Muscle of leg (tissue), 11 donors: ENCODE results near the gene EEFSEC. TPM values are rescaled to one million over a fixed set of nuclear protein-coding genes. Genes with fewer than 3 reads are reported as not detected.

ENCODE experiments used
- DNase-seq: peaks from one replicate; pipeline ENCODE4 v3.0.0; 2013
- H3K27ac ChIP-seq: one replicate; pipeline ENCODE4 v1.5.1; 2013; ENCODE audit warnings: mild to moderate bottlenecking, low read length, control low read depth
- H3K27me3 ChIP-seq: one replicate; pipeline ENCODE4 v1.6.1; 2013; ENCODE audit warnings: low read length; ENCODE audit not compliant: control insufficient read depth, insufficient read depth
- H3K36me3 ChIP-seq: one replicate; pipeline ENCODE4 v1.6.1; 2013; ENCODE audit warnings: low read length; ENCODE audit not compliant: control insufficient read depth, insufficient read depth
- H3K4me1 ChIP-seq: one replicate; pipeline ENCODE4 v1.6.1; 2013; ENCODE audit warnings: low read length; ENCODE audit not compliant: control insufficient read depth, insufficient read depth
- H3K4me3 ChIP-seq: one replicate; pipeline ENCODE4 v1.5.1; 2013; ENCODE audit warnings: low read length, control low read depth
- H3K9me3 ChIP-seq: replicated peaks from 2 replicates; pipeline ENCODE4 v1.6.1; 2013; ENCODE audit warnings: low read depth, low read length; ENCODE audit not compliant: control insufficient read depth
- WGBS: methylation state at CpG from one replicate; pipeline ENCODE4 v1.1.5; 2013; ENCODE audit warnings: missing lambda C conversion rate; ENCODE audit not compliant: insufficient coverage; 5-methylcytosine and 5-hydroxymethylcytosine counted together
- polyA plus RNA-seq, 8 donors: library from polyadenylated mRNA; unstranded; fragments of 120-200 nt; gene quantifications; one replicate each; pipeline versions ENCODE4 v1.2.1 to v1.2.3, GENCODE V29; 2013; ENCODE audit warnings: inconsistent platforms in 1 of 8, low replicate concordance in 1 of 8; ENCODE audit not compliant: insufficient read length in 8 of 8, insufficient read depth in 1 of 8
- total RNA-seq: library from RNA; stranded (reverse); fragments of 120-200 nt; gene quantifications from one replicate; pipeline ENCODE4 v1.2.4, GENCODE V29; 2013

The EEFSEC gene
- total and polyA plus RNA-seq, 9 donors: 5.5 to 20.9 (median 16.9) TPM

DNA sequence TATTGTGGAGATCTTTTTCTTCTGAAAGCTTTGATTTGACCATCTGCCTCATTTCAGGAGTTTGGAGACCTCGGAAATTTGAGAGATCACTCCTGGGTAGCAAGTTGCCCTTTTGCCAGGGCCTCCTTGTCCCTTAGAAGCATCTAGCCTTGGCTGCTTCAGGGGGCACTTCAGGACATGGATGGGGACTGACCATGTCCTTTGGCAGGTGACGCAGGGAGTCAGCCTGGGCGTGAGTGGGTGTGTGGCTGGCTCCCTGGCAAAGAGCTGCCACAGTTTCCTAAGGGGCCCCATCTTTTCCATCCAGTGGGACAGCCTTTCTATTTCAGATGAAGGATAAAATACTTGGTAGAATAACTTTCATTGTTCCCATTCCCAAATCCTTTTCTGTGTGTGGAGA is 27.6 kb downstream of the EEFSEC start:
- no peaks in the 10 kb centered on the region for H3K36me3 ChIP-seq
- no peaks in the 10 kb centered on the region for H3K9me3 ChIP-seq
- WGBS: 70% methylated on average over 3 of the region's 3 CpGs
- H3K4me3 ChIP-seq: no peak overlapping the region
- no peaks in the 10 kb centered on the region for H3K27me3 ChIP-seq
- H3K4me1 ChIP-seq: peaks cover 5% of the 10 kb centered on the region
- DNase-seq: no peak
- H3K27ac ChIP-seq: no peak overlapping the region

DNA sequence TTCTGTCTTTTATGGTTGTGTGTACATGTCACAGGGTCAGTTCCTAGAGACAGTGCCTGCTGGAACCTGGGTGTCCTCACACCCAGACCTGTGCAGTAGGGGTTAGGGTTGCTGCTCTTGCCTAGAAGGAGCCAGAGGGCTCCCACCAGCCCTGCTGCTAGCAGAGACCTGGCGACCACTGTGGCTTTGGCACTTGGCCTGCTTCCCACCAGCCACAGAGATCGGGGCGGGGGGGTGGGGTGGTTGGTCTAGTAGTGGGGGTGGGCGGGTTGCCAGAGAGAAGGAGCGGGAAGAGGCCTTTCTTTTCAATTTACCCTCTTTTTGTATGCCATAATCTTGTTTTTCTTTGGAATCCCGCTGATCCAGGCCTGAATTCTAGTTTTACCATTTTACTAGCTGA is 29.4 kb downstream of the EEFSEC start:
- H3K27me3 ChIP-seq: no peaks in the 10 kb centered on the region
- no peak overlapping the region for H3K4me3 ChIP-seq
- H3K27ac ChIP-seq: no peak overlapping the region
- peaks cover 5% of the 10 kb centered on the region for H3K4me1 ChIP-seq
- H3K9me3 ChIP-seq: no peaks in the 10 kb centered on the region
- WGBS: no CpG with 5 or more reads among the region's 6 CpGs
- H3K36me3 ChIP-seq: no peaks in the 10 kb centered on the region
- DNase-seq: no peak

DNA sequence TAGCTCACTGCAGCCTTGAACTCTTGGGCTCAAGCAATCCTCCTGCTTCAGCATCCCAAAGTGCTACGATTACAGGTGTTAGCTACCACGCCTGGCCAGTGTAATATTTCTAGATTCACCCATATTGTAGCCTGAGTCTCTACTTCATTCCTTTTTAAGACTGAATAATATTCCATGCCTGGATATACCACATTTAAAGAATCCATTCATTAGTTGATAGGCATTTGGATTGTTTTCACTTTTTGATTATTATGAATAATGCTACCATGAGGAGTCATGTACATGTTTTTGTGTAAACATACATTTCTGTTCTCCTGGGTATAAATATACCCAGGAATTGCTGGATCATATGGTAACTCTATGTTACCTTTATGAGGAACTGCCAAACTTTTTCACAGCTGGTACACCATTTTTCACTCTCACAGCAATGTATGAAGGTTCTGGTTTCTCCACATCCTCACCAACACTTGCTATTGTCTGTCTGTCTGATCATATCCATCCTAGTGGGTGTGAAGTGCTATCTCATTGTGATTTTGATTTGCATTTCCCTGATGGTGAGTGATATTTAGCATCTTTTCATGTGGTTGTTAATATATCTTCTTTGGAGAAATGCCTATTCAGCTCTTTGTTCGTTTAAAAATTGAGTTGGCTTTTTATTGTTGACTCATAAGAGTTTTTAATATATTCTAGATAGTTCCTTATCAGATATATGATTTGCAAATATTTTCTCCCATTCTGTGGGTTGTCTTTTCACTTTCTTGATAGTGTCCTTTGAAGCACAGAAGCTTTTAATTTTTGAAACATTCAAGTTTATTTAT is 32.6 kb downstream of the EEFSEC start:
- Histone ChIP-seq H3K27ac (no peak overlapping the region), H3K4me1 (no peaks in the 10 kb centered on the region), H3K27me3 (no peaks in the 10 kb centered on the region), H3K36me3 (no peaks in the 10 kb centered on the region), H3K4me3 (no peak overlapping the region), H3K9me3 (no peaks in the 10 kb centered on the region)
- 100% methylated on average over 1 of the region's 3 CpGs for WGBS
- DNase-seq: no peak

DNA sequence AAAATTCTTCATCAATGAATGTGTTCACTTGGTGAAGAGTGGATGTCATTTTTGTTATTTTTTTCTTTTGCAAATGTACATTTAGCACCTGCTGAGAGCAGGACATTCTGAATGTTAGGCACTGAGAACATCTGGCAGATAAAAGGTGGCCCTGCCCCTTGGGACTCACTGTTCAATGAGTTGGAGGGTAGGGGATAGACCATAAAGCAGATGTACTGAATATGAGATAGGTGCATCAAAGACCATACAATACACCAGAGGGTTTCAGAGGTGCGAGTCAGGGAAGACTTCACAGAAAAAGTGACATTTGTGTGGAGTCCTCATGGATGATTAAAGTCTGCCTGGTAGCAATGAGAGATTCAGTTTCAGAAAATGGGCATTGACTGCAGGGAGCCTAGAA is 34.2 kb downstream of the EEFSEC start:
- H3K9me3 ChIP-seq: no peaks in the 10 kb centered on the region
- H3K4me1 ChIP-seq: no peaks in the 10 kb centered on the region
- H3K36me3 ChIP-seq: no peaks in the 10 kb centered on the region
- 83% methylated on average over 1 of the region's 1 CpG for WGBS
- no peak overlapping the region for H3K27ac ChIP-seq
- no peak overlapping the region for H3K4me3 ChIP-seq
- no peaks in the 10 kb centered on the region for H3K27me3 ChIP-seq
- DNase-seq: no peak

DNA sequence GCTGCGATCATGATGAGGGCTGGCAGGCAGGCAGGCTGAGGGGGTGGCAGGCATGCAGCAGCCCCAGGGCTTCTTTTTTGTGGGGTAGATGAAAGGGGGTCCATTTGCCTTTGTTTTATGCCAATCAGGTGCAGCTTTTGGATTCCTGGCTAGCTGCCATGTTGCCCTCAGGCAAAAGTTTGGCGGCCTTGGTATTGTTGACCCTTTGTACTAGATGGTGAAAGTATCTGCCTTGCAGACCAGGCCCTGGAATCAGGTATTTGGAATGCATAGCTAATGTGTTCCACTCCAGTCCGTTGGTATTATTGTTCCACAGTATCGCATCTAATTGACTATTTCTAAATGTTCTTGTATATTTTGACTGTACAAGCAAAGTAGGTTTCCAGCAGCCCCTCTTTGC is 35.0 kb downstream of the EEFSEC start:
- no peak overlapping the region for H3K27ac ChIP-seq
- 85% methylated on average over 2 of the region's 4 CpGs for WGBS
- H3K27me3 ChIP-seq: no peaks in the 10 kb centered on the region
- no peaks in the 10 kb centered on the region for H3K36me3 ChIP-seq
- DNase-seq: no peak
- no peaks in the 10 kb centered on the region for H3K4me1 ChIP-seq
- no peak overlapping the region for H3K4me3 ChIP-seq
- no peaks in the 10 kb centered on the region for H3K9me3 ChIP-seq

DNA sequence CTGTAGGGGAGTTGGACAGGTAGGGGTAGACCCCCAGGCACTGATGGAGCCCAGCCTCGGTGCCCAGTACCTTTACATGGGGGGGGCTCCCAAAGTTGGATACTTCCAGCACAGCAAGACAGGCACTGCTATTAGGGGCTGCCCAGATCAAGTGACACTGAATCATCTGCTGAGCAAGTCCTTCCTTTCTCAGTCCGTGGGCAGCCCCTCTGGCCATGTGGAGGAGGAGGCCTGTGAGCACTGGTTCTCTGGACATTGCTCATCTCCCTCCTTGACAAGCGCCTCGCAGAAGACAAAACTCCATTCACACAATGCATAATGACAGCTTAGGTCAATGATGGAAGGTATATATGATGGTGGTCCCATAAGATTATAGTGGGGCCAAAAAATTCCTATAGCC is 35.7 kb downstream of the EEFSEC start:
- H3K27ac ChIP-seq: no peak overlapping the region
- H3K4me1 ChIP-seq: no peaks in the 10 kb centered on the region
- no peaks in the 10 kb centered on the region for H3K9me3 ChIP-seq
- no peaks in the 10 kb centered on the region for H3K27me3 ChIP-seq
- no peaks in the 10 kb centered on the region for H3K36me3 ChIP-seq
- H3K4me3 ChIP-seq: no peak overlapping the region
- DNase-seq: no peak
- WGBS: no CpG with 5 or more reads among the region's 4 CpGs

DNA sequence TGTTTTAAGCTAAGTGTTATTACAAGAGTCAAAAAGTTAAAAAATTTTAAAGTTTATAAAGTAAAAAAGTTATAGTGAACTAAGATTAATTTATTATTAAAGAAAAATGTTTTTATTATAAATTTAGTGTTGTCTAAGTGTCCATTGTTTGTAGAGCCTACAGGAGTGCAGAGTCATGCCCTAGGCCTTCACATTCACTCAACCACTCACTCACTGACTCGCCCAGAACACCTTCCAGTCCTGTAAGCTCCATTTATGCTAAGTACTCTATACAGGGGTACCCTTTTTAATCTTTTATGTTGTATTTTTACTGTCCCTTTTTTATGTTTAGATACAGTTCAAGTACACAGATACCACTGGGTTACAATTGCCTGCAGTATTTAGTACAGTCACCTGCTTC is 37.2 kb downstream of the EEFSEC start:
- Histone ChIP-seq H3K4me1 (no peaks in the 10 kb centered on the region), H3K27me3 (no peaks in the 10 kb centered on the region), H3K4me3 (no peak overlapping the region), H3K9me3 (no peaks in the 10 kb centered on the region), H3K27ac (no peak overlapping the region), H3K36me3 (peaks cover under 1% of the 10 kb centered on the region)
- WGBS: no CpG with 5 or more reads among the region's 1 CpG
- no peak for DNase-seq

DNA sequence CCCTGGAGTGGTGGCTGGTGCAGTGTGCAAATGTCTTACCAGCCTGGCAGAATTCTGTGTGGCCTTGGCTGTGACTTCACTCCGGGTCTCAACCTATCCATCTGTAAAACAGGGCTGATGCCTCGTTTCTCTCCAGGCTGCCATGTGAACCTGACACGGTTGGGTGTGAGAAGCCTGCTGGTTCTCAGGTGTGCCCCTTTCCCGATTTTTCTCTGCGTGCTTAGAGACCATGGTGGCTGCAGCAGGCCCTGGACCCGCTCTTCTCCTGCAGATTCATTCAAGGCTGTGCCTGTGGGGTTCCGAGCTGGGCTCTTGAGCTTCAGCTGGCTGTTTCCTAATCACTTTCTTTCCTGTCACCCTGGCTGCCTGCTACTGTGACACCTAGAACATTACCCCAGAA is 38.9 kb downstream of the EEFSEC start:
- 94% methylated on average over 7 of the region's 7 CpGs for WGBS
- Histone ChIP-seq H3K9me3 (no peaks in the 10 kb centered on the region), H3K4me1 (no peaks in the 10 kb centered on the region), H3K27me3 (no peaks in the 10 kb centered on the region), H3K4me3 (no peak overlapping the region), H3K27ac (no peak overlapping the region), H3K36me3 (peaks cover 5% of the 10 kb centered on the region)
- no peak for DNase-seq

DNA sequence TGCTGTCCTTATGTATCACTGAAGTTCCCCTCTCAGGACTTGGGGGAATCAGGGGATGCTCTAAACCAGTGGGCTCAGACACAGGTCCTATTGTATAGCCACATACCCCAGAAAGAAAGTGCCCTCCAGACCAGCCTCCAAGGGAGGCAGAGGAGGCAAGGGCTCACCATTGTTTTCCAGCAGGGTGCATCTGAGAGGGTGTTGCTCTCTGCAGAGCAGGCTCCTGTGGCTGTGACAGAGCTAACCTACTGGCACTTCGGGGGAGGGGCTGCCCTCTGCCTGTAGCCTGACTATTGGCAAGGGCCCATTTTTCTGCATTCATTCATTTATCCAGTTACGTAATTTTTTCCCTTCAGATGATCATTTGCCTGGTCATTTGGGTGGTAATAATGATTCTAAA is 39.9 kb downstream of the EEFSEC start:
- Histone ChIP-seq H3K36me3 (peaks cover 5% of the 10 kb centered on the region), H3K4me3 (no peak overlapping the region), H3K27ac (no peak overlapping the region), H3K9me3 (no peaks in the 10 kb centered on the region), H3K4me1 (no peaks in the 10 kb centered on the region), H3K27me3 (no peaks in the 10 kb centered on the region)
- DNase-seq: no peak
- 100% methylated on average over 1 of the region's 2 CpGs for WGBS

DNA sequence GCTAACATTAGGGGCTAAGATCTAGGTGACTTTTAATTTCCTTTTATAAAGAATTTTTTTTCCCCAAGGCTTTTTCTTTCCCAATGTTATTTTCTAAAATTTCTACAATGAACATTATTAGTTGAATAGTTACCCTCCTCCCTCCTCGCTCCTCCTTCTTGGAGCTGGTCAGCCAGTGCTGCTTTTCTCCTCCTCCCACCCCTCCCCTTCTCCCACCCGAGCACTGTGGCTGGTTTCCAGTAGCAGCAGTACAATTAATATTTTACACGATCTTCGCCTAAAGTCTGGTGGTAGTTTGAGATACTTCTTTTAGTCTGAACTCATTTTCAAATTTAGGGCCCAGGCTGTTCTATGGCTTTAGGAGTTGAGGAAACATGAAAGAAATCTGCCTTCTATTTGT is 41.6 kb downstream of the EEFSEC start:
- Histone ChIP-seq H3K36me3 (peaks cover 5% of the 10 kb centered on the region), H3K27me3 (no peaks in the 10 kb centered on the region), H3K9me3 (no peaks in the 10 kb centered on the region), H3K4me1 (no peaks in the 10 kb centered on the region), H3K27ac (no peak overlapping the region), H3K4me3 (no peak overlapping the region)
- no peak for DNase-seq
- WGBS: 53% methylated on average over 2 of the region's 4 CpGs

DNA sequence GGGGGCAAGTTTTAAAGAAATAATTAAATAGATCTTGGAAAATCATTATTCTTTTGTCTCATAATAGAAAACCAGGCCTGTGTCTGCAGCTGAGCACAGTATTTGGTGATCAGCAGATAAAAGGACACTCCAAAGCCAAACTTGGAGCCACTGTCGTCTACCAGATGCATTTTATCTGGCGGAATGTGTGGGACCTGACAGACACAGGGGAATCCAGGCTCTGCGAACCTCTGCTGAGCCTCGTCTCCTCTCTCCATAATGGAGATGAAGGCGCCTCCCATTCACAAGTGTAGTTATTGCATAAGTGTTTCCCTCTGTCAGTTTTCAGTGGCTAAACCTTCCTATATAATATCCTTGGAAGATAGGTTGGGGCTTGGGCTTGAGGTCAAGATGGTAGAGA is 42.1 kb downstream of the EEFSEC start:
- no peak for DNase-seq
- no peak overlapping the region for H3K4me3 ChIP-seq
- H3K36me3 ChIP-seq: peaks cover 5% of the 10 kb centered on the region
- no peaks in the 10 kb centered on the region for H3K9me3 ChIP-seq
- H3K27ac ChIP-seq: no peak overlapping the region
- no peaks in the 10 kb centered on the region for H3K4me1 ChIP-seq
- 57% methylated on average over 2 of the region's 5 CpGs for WGBS
- H3K27me3 ChIP-seq: no peaks in the 10 kb centered on the region
